ENCODE measurements around the gene POLR2A. TPM values are rescaled to one million over a fixed set of nuclear protein-coding genes. Genes with fewer than 3 reads are reported as not detected.

POLR2A gene
- total and polyA plus RNA-seq, 10 of the 15 experiments (the other 5 are each of a cell fraction or from before 2014, with no cell fraction given): 1.7 to 121 (median 33.4) TPM

DNA sequence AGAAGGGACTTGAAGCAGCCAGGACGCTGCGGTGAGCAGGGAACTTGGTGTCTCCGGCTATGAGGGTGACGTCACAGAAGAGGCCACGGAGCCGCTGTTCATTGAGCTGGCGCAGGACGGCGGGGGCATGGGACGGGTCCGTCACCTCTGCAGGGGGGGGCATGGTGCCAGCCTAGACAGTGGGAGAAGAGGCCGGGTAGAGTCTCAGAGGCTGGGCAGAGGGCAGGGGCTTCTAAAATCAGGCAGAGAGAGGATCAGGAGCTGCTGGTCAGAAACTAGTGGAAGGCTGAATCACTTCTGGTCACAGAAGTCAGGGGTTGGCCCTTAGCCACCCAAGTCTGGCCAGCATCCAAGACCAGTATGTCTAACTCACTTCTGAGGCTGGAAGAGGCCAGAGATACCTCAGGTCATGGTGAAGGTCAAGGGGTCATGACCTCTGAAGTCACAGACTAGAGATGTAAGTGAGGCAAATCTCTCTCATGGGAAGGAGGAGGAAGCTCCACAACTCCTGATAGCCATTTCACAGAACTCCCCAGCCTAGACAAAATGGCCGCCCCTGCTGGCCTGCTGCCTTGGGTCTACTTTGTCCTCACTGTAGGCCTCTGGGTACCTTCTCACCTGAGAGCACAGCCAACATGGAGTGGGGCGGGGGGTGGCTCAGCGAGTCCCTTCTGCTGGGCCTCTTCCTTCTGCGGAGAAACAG is 17.4 kb upstream of the POLR2A start:
- DNase-seq (ENCODE audit: low read depth, low spot score) (no peak), ATAC-seq (no peak), FAIRE-seq (no peak)
- Histone ChIP-seq H3K9me3 (replicated peaks; ENCODE audit: control insufficient read depth, insufficient read depth, low read length) (no peaks in the 10 kb centered on the region), H3K4me2 (ENCODE audit: control insufficient read depth, insufficient read depth) (no peak overlapping the region), H3K27ac (ENCODE audit: control insufficient read depth, insufficient read depth) (peak overlapping the region; percentile 44), H3K36me3 (ENCODE audit: control insufficient read depth in 2 of 2, insufficient read depth in 2 of 2, low read length in 1 of 2) (peaks cover 0 to 5% of the 10 kb centered on the region in 2 experiments; a peak in 3 of 4 replicates), H3K27me3 (replicated peaks in 1 of 2; ENCODE audit: control insufficient read depth in 2 of 2, insufficient read depth in 2 of 2, low read length in 1 of 2) (no peaks in the 10 kb centered on the region), H3K79me2 (ENCODE audit: control insufficient read depth, insufficient read depth, low read length) (no peaks in the 10 kb centered on the region), H2AFZ (ENCODE audit: control insufficient read depth, low read depth, low read length) (no peak overlapping the region), H3K4me1 (ENCODE audit: control insufficient read depth, insufficient read depth, low read length) (no peaks in the 10 kb centered on the region; the same call in 1 of the 2 replicates), H3K9ac (ENCODE audit: control insufficient read depth, insufficient read depth, low read length) (no peak overlapping the region), H4K20me1 (ENCODE audit: control insufficient read depth, insufficient read depth) (no peaks in the 10 kb centered on the region), H3K4me3 (no peak overlapping the region)
- ChIA-PET SMC1A (ENCODE audit: uncharacterized antibody, unreplicated experiment) (no interaction called here), POLR2A (interaction anchor here (1.1 to 2.4 kb wide), 2 partner anchors 10 to 27 kb away, joined by 3 to 9 read pairs; no protein-coding TSS in a partner anchor), RAD21 (ENCODE audit: unreplicated experiment) (no interaction called here), CTCF (interaction anchor here (1.7 kb wide), 1 partner anchor 10 kb away, joined by 4 read pairs; no protein-coding TSS in a partner anchor)
- 87% methylated on average over 16 of the region's 16 CpGs for WGBS (ENCODE audit: insufficient coverage, insufficient replicate concordance, low lambda C conversion rate, missing lambda C conversion rate)
- intact Hi-C loops (cut with micrococcal nuclease; ENCODE audit: unreplicated experiment): no loop called here
- TF ChIP-seq IKZF1 (conservative IDR thresholded peaks at IDR 0.05) (no peak), NR2C1 (IDR thresholded peaks at IDR 0.05) (0 out of 2 replicates have a peak, but pooled peaks have one; percentile 30), RB1 (IDR thresholded peaks at IDR 0.05; ENCODE audit: borderline replicate concordance) (no peak), POLR2AphosphoS2 (IDR thresholded peaks at IDR 0.05; ENCODE audit: low read depth, low read length) (no peak), NR2F1 (conservative IDR thresholded peaks at IDR 0.05) (peak; percentile 77), ZNF24 (IDR thresholded peaks at IDR 0.05) (no peak), BCL11A (IDR thresholded peaks at IDR 0.05; ENCODE audit: low read depth, low read length) (no peak), YY1 (IDR thresholded peaks at IDR 0.05; ENCODE audit: low read depth, low read length) (peak; percentile 93)
- TF ChIP-seq, protein P1, sequence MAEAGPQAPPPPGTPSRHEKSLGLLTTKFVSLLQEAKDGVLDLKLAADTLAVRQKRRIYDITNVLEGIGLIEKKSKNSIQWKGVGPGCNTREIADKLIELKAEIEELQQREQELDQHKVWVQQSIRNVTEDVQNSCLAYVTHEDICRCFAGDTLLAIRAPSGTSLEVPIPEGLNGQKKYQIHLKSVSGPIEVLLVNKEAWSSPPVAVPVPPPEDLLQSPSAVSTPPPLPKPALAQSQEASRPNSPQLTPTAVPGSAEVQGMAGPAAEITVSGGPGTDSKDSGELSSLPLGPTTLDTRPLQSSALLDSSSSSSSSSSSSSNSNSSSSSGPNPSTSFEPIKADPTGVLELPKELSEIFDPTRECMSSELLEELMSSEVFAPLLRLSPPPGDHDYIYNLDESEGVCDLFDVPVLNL (IDR thresholded peaks at IDR 0.05; ENCODE audit: low read depth, low read length): no peak
- BruUV-seq (replicated peaks): no TSS peak
- in situ Hi-C loops (cut with MboI): no loop called here

All from GM12878 (cell line).